OCI-LY3 (cell line): ENCODE measurements around the gene OCEL1.

Source experiments
- CTCF ChIP-seq: fragments of 200-600, 300-600 bp; sonication (generic); IDR thresholded peaks from 2 replicates; pipeline ENCODE4 v1.5.1; 2014; ENCODE audit warnings: antibody characterized with exemption, low read length, low read depth
- EZH2phosphoT487 ChIP-seq: fragments of 200-600 bp; shearing (Covaris generic); IDR thresholded peaks from 2 replicates; pipeline ENCODE4 v1.6.1; 2018; ENCODE audit warnings: antibody characterized with exemption, mixed run types, low read depth

- no peak for TF ChIP-seq CTCF
- TF ChIP-seq EZH2phosphoT487: no peak
These were observed 19.1 kb upstream of the OCEL1 start for GRCh38 chr19:17206736-17207581.
